CD1c-positive myeloid dendritic cell (primary cell): ENCODE data around the gene NAA20.
"Not testable (repeated sequence)": the region's sequence is repeated elsewhere in the genome, so short reads cannot be mapped to it uniquely, and the experiment has no call there.

Source experiments
- DNase-seq: peaks from one replicate; pipeline ENCODE4 v3.0.0-alpha.2; 2016; ENCODE audit errors: extremely low spot score

NAA20 gene

DNA sequence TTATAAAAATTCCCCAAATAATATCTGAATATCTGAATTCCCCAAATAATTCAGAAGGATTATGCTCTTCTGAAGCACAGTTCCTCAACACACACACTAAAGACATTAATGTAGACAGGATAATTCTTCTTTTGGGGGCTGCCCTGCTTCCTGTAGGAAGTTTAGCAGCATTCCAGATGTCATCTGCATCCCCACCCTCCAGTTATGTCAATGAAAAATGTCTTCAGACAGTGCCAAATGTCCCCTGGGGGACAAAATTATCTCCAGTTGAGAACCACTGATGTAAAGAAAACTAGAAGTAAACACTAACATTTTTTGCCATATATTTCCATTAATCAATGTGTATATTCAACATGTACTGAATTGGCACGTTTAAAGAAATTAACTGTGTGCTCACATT lies 25.9 kb upstream of the NAA20 start:
- DNase-seq, result no peak

DNA sequence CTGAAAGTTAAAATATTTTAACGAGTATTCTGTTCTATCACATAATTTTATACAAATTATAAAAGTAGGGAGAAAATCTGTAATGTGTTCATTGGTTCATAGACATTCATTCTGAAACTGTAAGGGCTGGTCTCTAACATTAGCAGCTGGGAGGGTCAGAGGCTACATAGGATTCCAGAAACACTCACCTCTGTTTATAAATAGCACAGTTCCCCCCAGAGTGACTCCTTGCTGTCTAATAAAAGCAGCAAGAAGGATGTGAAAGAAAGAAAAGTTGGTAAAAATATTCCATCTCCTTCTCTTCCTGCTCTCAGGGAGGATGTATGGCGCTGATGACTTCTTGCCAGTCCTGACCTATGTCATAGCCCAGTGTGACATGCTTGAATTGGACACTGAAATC lies 25.3 kb upstream of the NAA20 start:
- DNase-seq, result no peak

DNA sequence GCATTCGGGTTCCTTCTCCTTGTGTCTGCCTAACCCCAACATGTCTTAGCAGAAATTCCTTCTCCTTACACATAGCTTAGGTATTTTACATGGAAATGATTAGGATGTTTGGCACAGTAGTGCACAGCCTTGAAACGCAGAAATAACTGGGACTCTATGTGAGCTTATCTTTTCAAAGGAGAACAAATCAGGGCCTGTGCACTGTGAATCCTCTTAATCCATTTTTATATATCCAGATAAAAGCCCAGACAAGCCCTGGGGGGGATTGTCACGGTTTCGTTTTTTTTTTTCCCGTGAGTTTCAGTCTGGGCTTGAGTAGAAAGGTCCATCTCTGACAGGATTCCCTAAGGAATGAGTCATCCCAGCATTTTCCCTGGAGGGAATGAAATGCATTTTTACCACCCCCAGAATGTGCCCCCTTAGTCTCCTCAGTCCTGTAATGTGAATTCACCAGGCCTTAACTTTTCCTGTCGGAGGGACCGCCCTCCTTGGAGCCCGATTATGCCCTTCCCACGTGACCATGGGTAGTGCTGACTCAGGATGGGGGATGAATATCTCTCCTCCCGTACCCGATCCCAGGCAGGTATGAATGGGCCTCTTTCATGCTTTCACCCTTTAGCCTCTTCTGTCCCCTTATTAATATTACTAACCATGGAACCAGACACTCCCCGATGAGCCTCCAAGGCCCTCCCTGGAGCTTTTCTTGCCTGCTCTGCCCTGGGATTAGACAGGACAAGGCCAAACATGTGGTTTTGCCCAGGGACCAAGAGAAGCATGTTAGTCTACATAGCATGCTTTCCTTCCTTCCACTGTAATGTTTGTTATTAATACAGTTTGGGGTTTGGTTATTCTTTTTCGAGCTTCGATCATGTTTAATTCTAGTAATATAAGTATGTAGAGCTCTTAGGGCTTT lies 23.9 kb upstream of the NAA20 start:
- DNase-seq, result no peak

DNA sequence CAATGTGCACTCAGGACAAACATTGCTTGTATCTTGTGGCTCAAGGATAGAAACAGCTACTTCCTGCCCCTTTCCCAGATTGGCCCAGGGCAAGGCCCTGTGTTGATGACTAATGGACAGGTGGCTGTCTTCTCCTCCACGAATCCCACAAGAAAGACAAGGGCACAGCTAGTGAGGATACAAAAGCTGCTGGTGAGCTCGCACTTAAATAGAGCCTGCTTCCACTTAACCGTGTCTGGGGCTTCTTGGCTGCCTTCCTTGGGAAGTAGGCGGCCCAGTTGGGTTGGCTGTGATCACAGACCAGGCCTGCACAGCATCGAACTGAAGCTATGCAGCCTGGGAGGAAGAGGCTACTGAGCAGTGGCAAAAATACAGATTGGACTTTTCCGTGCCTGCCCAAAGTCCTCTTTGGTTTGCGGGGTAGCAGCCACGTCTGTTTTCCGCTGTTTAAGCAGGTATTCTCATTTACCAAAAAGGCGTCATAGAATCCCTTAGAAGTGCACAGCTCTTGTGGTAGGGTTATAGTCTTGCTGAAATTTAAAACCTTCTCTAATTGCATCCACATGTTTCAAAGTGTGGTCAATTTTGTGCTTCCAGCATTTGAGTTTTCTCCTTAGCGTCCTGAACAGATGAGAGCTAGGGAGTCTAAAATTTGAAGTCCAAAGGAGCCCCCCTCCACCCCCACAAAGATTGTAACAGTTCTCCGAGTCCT lies 23.0 kb upstream of the NAA20 start:
- no peak for DNase-seq

DNA sequence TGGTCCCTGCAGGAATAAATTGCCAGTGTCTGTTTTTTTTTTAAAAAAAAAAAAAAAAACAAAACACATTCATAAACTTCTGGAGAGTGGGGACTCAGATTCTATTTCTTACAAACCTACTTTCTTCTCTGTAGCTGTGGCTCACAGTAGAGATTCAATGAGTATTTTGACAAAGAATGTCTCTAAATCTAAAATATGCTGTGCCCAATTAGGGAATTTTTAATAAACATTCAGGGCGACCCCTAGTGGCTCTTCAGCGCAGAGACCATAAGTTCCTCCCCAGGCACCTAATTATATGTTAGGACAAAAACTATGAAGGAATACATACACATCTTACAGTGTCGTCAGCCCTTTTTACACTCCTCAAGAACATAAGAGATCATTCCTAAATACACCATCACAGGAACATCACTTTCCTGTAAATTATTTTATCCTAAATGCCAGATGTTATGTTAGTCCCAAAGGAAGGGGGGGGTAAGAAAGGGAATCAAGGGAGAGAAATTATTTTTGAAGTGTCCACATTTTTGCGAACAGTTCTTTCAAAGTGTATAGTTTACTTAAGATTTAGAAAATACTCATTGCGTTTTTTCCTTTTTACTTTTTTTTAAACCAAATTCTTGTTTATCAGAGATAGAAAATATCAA lies 21.8 kb upstream of the NAA20 start:
- peak; percentile 75 for DNase-seq

DNA sequence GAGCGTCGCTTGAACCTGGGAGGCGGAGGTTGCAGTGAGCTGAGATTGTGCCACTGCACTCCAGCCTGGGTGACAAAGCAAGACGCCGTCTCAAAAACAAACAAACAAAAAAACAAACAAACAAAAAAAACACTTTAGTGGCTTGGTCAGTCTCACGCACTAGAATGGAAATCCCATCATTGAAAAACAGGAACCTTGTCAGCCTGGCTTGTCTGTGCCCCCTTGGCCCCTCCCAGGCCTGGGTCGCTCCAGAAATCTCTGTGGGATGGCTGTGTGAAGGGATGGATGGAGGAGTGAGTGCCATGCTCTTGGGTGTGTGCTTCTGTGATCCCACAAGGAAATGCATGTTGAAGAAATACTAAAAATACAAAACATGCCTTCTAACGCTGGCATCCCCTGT lies 20.9 kb upstream of the NAA20 start:
- DNase-seq, result peak; percentile 69

DNA sequence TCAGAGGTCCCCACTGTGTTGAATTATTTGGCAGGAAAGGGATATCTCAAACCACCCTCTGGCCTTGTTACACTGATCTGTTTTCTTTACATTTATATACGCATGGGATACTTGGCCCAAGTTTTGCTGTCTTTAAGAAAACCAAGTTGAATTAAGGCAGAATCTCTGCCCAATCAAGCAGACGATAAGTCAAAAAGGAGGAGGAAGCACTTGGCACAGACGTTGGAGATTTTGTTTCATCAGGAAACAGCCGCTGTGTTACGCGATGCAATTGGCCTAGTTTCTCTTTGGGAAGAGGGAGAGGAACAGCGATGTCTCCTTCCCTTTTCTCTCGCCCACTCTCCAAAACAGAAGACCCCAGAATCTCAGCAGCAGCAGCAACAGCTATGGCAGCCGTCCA lies 20.2 kb upstream of the NAA20 start:
- DNase-seq, result peak; percentile 55

DNA sequence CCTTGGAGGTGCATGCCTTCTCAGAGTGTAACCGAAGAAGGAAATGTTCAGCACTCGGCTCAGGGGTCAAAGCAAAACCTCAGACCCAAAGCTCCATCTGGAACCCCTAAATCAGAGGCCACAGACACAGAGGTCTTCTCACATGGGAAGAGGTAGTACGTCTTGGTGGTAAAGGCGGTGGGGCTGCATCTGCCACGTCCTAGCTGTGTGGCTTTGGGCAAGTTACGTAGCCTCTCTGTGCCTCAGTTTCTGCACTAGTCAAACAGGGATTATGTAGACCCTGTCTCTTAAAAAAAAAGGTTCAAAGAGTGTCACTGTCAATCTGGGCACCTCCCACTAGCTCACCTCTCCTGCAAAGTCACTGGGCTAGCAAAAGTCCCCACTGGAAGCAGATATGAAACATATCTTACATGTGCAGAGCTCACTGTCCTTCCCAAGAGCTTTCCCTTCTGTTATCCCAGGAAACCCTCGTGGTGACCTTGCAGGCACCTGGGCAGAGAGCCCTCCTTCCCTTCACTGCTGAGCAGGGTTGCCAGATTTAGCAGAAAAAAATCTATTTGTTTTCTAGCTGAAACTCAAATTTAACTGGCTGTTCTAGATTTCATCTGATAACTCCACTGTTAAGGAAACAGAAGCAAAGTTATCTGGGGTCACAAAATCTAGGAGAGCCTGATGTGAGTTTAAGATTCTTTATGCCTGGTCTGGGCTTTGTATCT lies 18.0 kb upstream of the NAA20 start:
- no peak for DNase-seq

DNA sequence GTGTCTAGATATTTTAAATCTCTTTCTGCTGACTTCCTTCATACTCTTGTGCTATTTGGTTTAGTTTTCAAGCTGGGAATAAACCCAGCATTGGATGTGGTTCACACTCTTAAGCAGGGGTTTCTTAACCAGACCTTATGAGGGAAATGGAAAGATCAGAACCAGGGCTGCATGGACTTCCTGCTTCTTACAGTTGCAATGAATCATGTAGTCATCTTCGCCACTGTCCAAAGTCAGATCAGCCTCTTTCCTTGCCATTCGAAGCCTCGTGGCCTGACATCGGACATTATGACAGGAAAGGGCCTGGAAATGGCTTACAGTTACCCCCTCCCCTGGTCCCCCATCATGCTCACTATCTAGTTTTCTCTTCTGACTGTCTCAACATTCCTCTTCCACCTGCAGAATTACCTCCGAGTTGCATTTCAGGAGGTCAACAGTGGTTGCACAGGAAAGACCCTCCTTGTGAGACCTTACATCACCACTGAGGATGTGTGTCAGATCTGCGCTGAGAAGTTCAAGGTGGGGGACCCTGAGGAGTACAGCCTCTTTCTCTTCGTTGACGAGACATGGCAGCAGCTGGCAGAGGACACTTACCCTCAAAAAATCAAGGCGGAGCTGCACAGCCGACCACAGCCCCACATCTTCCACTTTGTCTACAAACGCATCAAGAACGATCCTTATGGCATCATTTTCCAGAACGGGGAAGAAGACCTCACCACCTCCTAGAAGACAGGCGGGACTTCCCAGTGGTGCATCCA lies 16.8 kb upstream of the NAA20 start:
- DNase-seq, result peak; percentile 76

DNA sequence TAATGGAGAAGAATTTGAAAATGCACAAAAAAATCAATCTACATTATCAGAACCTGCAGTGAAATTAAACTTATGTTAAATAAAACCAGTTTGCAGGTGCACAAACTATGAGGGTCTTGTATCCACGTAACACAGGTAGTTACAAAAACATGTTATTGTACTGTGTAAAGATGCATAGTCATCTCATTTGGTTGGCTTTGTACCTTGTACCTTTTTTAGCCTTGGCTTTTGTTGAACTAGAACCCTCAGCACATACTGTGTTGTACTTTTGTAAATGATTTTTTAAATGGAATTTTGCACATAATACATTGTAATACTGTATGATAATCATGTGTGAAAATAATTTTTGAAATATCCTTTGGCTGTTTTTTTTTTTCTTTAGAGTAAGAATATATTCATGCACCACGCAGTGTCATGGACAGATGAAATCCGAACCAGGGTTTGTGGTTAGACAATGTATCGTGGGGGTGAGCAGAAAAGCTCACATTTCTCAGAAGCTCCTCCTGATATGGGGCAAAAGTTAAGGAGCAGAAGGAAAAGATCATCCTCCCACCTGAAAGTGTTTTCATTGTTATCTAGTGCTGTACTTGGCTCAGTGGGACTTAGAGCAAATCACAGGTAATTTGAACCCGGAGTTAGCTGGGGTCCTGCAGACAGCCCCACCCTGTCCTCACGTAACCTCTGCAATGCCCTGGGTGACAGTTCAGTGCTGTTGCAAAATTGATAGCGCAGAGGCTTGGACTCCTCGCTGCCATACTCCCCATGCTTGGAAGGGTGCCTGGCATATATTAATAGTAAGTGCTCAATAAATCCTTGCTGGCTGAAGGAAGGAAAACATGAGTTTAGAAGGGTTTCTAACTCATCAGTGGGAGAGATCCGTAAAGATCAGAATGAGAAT lies 14.8 kb upstream of the NAA20 start:
- peak; percentile 53 for DNase-seq

DNA sequence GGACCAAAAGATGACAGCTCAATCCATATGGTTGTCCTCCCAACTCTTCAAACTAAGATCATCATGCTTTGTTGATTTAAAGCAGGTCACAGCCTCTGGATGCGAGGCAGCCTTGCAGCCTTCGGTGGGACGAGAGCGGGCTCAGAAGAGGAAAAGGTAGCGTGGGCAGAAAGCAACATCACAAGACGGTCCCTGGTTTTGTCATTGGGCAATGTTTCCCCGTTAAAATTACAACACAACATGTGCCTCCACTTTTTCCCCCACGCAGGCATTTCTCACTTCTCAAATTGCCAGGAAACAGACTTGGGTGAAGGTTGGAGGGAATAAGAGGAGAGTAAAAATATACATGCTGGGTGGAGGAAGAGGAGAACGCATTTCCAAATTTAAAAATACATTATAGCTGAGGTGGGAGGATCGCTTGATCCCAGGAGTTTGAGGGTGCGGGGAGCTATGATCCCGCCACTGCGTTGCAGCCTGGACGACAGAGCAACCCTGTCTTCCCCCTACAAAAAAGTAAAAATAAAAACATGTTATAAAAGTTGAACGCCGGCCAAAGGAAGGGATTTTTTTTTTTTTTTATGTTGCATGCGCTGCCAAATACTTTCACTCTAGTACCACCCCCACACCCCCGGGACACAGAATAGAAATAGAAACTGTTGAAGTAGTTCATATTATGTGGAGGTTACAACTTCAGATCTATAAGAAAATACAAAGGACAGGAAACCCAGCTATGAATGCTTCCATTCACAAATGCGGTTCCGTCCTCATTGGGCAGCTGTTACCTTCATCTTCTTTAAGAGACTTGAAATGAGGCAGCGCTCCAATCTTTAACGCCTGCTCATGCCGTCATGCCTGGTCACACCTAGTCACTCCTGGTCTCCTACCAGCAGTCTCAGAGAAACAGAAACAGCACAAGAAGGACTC lies 13.9 kb upstream of the NAA20 start:
- DNase-seq, result peak; percentile 96

DNA sequence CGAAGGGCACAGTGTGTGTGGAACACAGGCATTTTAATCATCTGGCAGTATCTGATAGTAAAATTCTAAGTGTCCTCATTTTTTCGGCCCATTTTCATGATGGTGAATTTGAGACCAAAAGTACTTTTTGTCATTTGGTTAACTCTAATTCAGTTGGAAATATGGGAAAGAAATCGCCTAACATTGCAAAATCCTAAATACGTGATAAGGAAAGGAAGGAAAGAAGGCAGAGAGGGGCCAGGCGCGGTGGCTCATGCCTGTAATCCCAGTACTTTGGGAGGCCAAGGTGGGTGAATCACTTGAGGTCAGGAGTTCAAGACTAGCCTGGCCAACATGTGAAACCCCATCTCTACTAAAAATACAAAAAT lies 13.2 kb upstream of the NAA20 start:
- DNase-seq, result not testable (repeated sequence)

DNA sequence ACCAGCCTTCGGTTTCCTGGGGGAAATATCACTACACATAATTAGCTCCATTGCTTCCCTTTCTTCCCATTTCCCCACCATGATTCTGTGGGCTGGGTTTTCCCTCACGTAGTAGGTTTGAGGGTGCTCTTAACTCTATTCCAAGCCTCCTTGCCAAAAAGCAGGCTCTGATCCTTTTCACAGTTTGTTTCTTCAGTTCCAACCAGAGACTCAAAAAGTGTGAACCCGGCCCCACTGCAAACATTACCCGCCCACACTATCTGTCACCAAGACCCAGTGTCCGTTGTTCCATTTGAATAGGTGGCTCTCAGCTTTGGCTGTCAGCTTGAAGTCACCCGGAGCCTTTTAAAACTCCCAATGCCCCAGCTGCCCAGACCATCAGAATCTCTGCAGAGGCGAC lies 11.8 kb upstream of the NAA20 start:
- peak; percentile 41 for DNase-seq

DNA sequence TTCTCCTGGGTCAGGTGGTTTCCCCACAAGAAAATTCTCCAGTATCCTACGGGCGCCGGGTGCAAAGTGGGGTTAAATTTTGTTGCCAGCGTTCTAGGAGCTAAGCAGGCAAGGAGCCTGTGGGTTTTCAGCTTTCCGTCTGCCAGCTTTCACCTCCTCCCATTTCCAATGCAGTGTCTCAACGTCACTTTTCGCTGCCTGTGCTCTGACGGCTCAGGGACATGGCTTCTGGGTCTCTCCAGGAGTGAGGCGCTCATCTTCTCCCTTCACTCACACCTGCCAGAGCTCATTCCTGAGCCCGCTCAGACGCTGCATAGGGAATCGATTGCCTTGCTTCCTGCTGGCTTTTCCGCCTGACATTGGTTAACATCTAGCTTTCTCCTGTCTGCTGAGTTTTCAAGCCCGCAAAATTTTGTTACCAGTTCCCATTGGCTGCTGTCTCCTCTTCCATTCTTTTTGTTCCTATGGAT lies 7.3 kb upstream of the NAA20 start:
- no peak for DNase-seq

DNA sequence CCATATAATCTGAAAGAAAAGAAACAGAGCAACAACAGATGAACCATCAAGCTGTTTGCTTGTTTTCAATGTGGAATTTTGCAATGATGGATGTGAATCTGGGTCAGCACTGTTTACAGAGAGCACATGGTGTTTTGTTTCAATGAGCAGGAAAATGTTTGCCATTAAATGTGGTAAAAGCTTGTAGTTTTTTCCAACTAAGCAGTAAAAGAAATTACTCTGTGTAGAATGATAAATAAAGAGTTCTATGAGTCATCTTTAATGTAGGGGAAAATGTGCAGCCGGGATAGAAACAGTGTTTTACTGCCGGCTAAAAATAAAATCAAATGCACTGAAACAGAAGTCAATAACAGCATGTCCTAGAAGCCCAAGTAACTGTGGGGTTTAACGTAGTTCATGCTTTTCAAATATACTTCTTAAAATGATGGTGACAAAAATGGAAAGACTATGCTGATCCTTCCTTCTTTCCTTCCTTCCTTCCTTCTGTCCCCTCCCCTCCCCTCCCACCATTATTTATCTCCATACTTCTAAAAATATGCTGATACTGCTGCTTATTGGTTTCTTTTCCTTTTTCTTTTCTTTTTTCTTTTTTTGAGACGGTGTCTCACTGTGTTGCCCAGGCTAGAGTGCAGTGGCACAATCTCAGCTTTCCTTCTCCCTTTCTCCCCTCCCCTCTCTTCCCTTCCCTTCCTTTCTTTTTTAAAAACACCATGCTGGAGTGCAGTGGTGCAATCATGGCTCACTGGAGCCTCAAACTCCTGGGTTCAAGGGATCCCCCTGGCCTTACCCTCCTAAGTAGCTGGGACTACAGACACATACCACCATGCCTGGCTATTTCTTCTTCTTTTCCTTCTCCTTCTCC lies 6.3 kb upstream of the NAA20 start:
- DNase-seq, result no peak

DNA sequence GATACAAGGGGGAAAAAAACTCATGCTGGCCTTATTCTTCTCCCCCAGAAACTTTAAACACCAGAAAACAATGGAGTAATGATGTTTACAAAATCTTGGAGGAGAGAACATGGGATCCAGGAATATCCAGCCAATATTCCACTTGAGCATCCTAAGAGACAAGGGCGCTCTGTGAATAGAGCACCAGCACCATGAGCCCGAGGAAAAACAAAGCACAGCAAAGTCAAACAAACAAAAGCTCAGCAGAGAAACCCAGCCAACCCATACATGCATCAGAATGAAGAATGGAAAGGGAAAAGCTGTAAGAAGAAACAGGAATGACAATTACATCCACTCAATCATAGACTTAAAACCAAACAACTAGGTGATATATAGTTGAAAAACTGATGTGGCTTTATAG lies 4.6 kb upstream of the NAA20 start:
- no peak for DNase-seq

DNA sequence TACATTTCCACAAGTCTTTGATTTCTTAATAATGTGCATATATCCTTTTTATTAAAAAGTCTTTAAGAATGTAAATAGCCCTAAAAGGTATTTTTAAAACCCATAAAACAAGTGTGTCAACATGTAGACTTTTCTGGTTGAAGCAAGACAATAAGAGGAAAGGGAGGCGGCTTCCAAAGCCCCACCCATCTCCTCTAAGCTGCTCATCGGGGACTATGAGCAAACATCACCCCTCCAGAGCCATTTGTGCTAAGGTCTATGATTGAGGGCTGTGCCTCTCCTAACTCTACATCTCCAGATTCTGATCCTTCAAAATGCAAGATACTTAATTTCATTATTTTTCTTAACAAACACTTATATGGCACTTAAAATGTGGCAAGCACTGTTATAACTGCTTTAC lies 2.5 kb upstream of the NAA20 start:
- DNase-seq, result no peak

DNA sequence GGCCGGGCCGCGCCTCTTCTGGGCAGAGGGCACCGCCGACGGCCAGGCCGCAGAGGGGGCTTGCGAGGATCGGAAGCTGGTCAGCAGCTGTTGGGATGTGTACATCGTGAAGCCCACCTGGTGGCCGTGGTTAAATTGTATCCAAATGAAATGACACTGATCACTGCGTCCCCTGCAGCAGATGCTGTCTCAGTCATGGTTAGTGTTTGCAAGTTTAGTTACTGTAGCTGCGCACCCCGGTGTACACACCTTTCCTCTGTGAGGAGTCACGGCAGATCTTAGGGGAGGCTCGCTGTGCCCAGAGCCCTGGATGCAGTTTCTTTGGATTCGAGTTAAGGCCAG lies 653 bp downstream of the NAA20 start:
- DNase-seq, result no peak
